ENCODE data around the gene SMAP2.
A peak's percentile ranks its signal among the peaks of the same experiment; 100 is the strongest.
"Not testable (repeated sequence)": the region's sequence is repeated elsewhere in the genome, so short reads cannot be mapped to it uniquely, and the experiment has no call there.

SMAP2 gene

GRCh38 chr1:40386796-40387195 is 13.3 kb downstream of the SMAP2 start:
- H3K4me3 ChIP-seq (ENCODE audit: low read depth, low read length): no peak overlapping the region
- TF ChIP-seq, protein P1, sequence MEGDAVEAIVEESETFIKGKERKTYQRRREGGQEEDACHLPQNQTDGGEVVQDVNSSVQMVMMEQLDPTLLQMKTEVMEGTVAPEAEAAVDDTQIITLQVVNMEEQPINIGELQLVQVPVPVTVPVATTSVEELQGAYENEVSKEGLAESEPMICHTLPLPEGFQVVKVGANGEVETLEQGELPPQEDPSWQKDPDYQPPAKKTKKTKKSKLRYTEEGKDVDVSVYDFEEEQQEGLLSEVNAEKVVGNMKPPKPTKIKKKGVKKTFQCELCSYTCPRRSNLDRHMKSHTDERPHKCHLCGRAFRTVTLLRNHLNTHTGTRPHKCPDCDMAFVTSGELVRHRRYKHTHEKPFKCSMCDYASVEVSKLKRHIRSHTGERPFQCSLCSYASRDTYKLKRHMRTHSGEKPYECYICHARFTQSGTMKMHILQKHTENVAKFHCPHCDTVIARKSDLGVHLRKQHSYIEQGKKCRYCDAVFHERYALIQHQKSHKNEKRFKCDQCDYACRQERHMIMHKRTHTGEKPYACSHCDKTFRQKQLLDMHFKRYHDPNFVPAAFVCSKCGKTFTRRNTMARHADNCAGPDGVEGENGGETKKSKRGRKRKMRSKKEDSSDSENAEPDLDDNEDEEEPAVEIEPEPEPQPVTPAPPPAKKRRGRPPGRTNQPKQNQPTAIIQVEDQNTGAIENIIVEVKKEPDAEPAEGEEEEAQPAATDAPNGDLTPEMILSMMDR (IDR thresholded peaks at IDR 0.05; ENCODE audit: low read depth, low read length): no peak

DNA sequence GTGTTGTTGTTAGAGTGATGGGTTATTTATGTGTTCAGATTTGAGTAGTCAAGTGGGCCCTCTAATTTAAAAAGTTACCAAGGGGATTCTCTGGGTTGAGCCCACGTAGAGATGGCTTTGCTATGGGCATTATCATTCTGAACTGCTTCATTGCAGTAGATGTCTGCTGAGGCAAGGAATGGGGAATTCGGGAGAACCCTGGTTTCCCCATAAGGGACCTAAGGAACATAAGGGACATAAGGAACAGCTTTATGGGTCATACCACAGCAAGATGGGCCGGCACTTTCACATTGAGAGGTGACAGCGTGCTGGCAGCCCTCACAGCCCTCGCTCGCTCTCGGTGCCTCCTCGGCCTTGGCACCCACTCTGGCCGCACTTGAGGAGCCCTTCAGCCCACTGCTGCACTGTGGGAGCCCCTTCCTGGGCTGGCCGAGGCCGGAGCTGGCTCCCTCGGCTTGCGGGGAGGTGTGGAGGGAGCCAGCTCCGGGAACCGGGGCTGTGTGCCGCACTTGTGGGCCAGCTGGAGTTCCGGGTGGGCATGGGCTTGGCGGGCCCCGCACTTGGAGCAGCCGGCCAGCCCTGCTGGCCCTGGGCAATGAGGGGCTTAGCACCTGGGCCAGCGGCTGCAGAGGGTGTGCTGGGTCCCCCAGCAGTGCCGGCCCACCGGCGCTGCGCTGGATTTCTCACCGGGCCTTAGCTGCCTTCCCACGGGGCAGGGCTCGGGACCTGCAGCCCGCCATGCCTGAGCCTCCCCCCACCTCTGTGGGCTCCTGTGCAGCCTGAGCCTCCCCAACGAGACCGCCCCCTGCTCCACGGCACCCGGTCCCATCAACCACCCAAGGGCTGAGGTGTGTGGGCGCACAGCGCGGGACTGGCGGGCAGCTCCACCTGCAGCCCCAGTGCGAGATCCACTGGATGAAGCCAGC is 14.1 kb downstream of the SMAP2 start:
- not testable (repeated sequence) for H3K4me3 ChIP-seq (ENCODE audit: low read depth, low read length)

DNA sequence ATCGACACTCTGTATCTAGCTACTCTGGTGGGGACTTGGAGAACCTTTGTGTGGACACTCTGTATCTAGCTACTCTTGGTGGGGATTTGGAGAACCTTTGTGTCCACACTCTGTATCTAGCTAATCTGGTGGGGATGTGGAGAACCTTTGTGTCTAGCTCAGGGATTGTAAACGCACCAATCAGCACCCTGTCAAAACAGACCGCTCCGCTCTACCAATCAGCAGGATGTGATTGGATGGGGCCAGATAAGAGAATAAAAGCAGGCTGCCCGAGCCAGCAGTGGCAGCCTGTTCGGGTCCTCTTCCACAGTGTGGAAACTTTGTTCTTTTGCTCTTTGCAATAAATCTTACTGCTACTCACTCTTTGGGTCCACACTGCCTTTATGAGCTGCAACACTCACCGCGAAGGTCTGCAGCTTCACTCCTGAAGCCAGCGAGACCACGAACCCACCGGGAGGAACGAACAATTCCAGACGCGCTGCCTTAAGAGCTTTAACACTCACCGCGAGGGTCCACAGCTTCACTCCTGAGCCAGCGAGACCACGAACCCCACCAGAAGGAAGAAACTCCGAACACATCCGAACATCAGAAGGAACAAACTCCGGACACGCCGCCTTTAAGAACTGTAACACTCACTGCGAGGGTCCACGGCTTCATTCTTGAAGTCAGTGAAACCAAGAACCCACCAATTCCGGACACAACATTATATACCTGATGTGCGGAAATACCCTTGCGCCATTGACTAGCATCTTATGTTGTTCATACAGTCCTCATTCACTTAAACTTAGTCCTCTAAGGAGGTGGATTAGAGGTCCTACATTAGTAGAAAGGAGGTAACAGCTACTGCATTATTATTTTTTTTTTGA is 15.2 kb downstream of the SMAP2 start:
- not testable (repeated sequence) for H3K4me3 ChIP-seq (ENCODE audit: low read depth, low read length)

GRCh38 chr1:40389322-40389803 is 15.8 kb downstream of the SMAP2 start:
- TF ChIP-seq, protein P1 (IDR thresholded peaks at IDR 0.05; ENCODE audit: low read depth, low read length): no peak
- H3K4me3 ChIP-seq (ENCODE audit: low read depth, low read length): no peak overlapping the region

DNA sequence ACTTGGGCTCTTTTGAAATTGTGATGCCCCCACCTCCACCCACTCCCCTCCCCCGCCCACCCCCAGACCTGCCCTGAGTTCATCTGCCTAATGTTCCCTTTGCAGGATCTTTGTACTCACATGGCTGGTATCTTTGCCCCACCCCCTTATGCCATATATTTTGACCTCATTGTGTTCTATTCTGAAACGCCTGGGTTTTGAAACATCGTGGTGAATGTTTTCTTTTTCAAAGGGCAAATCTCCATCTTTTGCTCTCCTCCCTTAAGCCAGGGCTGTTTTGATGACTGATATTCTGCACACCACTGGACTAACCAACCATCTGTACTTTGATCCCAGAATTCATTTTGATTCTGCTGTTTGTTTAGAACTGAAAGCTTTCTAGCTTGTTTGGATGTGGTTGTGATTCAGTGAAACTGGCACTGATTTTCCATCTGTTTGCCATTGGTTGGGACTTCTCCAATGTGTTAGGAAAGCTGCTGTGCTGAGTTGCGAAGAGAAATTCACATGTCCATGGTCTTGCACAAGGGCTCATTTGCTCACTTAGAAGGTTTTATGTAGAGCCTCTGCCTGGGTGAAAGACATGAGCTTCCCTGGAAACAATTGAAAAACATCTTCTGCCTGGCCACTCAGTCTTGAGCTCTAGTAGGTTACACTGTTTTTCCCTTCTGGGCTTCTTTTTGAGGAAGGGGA is 16.5 kb downstream of the SMAP2 start:
- TF ChIP-seq, protein P1 (IDR thresholded peaks at IDR 0.05; ENCODE audit: low read depth, low read length): no peak
- peak overlapping the region; percentile 24 for H3K4me3 ChIP-seq (ENCODE audit: low read depth, low read length)

DNA sequence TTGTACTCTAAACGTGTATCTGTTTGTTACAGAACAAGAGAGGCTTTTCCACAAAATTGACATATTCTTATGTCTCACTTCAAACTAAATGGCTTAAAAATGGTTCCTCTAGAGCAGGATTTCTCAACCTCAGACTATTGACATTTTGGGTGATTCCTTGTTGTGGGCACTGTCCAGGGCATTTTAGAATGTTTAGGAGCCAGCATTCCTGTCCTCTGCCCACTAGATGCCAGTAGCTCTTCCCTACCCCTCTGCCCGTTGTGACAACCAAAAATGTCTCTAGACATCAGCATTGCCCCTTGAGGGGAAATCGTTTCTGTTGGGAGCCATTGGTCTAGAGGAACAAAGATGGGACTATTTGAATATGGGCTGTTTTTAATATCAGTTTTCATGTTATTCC is 17.3 kb downstream of the SMAP2 start:
- TF ChIP-seq, protein P1 (IDR thresholded peaks at IDR 0.05; ENCODE audit: low read depth, low read length): no peak
- H3K4me3 ChIP-seq (ENCODE audit: low read depth, low read length): no peak overlapping the region

- no peak overlapping the region for H3K4me3 ChIP-seq (ENCODE audit: low read depth, low read length)
- TF ChIP-seq, protein P1 (IDR thresholded peaks at IDR 0.05; ENCODE audit: low read depth, low read length): no peak
Observed at GRCh38 chr1:40391688-40392145, 18.2 kb downstream of the SMAP2 start.

All from WI38 (cell line).